ENCODE data around the gene RTP5. TPM values are rescaled to one million over a fixed set of nuclear protein-coding genes. Genes with fewer than 3 reads are reported as not detected.
"Not testable (repeated sequence)": the region's sequence is repeated elsewhere in the genome, so short reads cannot be mapped to it uniquely, and the experiment has no call there.

Gene RTP5
- total and polyA plus RNA-seq, 2 of the 8 experiments (the other 6 are each of a cell fraction or from before 2014, with no cell fraction given): not detected

DNA sequence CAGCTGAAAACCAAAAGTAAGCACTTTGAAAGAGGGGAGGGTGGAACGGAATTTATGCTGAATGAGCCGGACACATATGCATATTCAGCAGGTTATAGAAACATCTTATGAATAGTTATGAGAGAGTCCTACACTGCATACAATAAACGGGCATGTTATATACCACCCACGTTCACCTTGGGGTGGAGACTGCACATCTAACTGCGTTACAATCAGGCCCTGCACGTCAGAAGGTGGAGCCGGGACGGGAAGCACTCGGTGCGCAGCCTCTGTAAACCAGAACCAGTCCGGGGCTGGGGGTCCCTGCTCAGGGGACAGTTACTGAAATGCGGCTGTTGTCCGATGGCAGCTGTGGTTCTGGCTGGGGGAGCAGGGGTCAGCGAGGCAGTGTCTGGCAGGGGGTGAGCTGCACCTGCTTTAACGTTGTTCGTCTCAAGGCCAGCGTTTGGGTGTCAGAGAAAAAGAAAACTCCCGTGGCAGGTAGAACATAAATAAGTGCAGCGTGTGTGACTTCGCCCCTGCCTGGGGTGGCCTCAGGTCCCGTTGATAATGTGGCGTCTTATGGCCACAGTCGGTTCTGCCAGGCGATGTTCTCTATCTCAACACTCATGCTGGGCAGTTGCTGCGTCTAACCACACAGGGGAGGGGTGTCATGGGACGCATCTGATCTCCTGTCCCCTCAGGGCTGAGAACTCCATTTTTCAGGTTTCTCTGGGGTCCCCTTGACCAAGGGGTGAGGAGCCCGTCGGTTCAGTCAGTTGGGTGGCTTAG is 35.6 kb upstream of the RTP5 start:
- H3K79me1 ChIP-seq (ENCODE audit: low read depth, low read length); H2BK12ac ChIP-seq (ENCODE audit: low read depth, low read length); H2AK5ac ChIP-seq (ENCODE audit: low read depth, low read length); H2BK120ac ChIP-seq (replicated peaks; ENCODE audit: low read depth, low read length); H2BK15ac ChIP-seq (ENCODE audit: low read length); H2BK5ac ChIP-seq (ENCODE audit: low read depth, low read length); H2AFZ ChIP-seq (ENCODE audit: low read length); H4K91ac ChIP-seq (replicated peaks; ENCODE audit: insufficient read length, low read length); H2BK20ac ChIP-seq (ENCODE audit: low read length); POLR2A ChIA-PET (ENCODE audit: partially characterized antibody); H3K9me3 ChIP-seq (ENCODE audit: insufficient read depth in 2 of 2, low read depth in 1 of 2, low read length in 1 of 2); H3K23ac ChIP-seq (ENCODE audit: insufficient read length); H3K4me3 ChIP-seq (ENCODE audit: extremely low read depth in 1 of 4, insufficient read depth in 2 of 4, low read depth in 3 of 4, low read length in 4 of 4); H3K56ac ChIP-seq (replicated peaks; ENCODE audit: insufficient read length, low read depth, low read length); DNase-seq (ENCODE audit: low read depth in 1 of 2, low spot score in 2 of 2); H3K14ac ChIP-seq (ENCODE audit: insufficient read length); FAIRE-seq; H3K9ac ChIP-seq (replicated peaks in 1 of 4; ENCODE audit: extremely low read depth in 1 of 4, low read depth in 3 of 4, low read length in 3 of 4); H4K20me1 ChIP-seq (replicated peaks in 1 of 2; ENCODE audit: control insufficient read depth in 1 of 2, insufficient read depth in 2 of 2, low read length in 2 of 2); H3K36me3 ChIP-seq (ENCODE audit: control insufficient read depth in 2 of 4, insufficient read depth in 4 of 4, low read length in 3 of 4); H4K8ac ChIP-seq (ENCODE audit: extremely low read depth, insufficient read depth, low read length); H3K79me2 ChIP-seq (ENCODE audit: control insufficient read depth in 1 of 2, insufficient read depth in 2 of 2, low read length in 2 of 2); H3K4ac ChIP-seq (replicated peaks; ENCODE audit: insufficient read length, low read depth, low read length); H3K23me2 ChIP-seq (ENCODE audit: low read depth, low read length); H3K4me2 ChIP-seq (ENCODE audit: insufficient read depth in 1 of 2, low read depth in 2 of 2, low read length in 2 of 2); H3K27me3 ChIP-seq (replicated peaks in 1 of 4; ENCODE audit: control insufficient read depth in 3 of 4, extremely low read depth in 1 of 4, insufficient read depth in 3 of 4, low read length in 3 of 4); H4K5ac ChIP-seq (ENCODE audit: insufficient read length, low read depth, low read length); H3K4me1 ChIP-seq (replicated peaks in 1 of 4; ENCODE audit: control insufficient read depth in 3 of 4, insufficient read depth in 4 of 4, low read length in 3 of 4); H3K18ac ChIP-seq (ENCODE audit: extremely low read depth, low read length); H3K27ac ChIP-seq (ENCODE audit: low read depth, low read length): not testable (repeated sequence)
- CTCF ChIA-PET (ENCODE audit: partially characterized antibody): interaction anchor here (0.6 kb wide), 1 partner anchor 21 kb away, joined by 3 read pairs; no protein-coding TSS in a partner anchor
- 88% methylated on average over 26 of the region's 28 CpGs; no CpG with 5 or more reads in 1 of the 2 experiments for WGBS, 2 experiments (ENCODE audit: extremely low coverage in 1 of 2, insufficient coverage in 1 of 2, insufficient read length in 1 of 2, insufficient replicate concordance in 2 of 2, low coverage in 1 of 2, low lambda C conversion rate in 2 of 2, missing lambda C conversion rate in 1 of 2)
